Effector memory CD8-positive, alpha-beta T cell (primary cell): ENCODE measurements around the gene NIPBL.
A peak's percentile ranks its signal among the peaks of the same experiment; 100 is the strongest.

Source experiments
- ATAC-seq: fragments of 150-1000 bp; cut with Tn5 transposase; replicated peaks from 2 replicates; pipeline ENCODE4 v1.10.0; 2021; ENCODE audit warnings: mild to moderate bottlenecking, moderate library complexity
- DNase-seq, 3 experiments: peaks; one replicate each; pipeline ENCODE4 v3.0.0; 2021
- H3K27ac Mint-ChIP-seq, 2 donors: one replicate each; pipeline ENCODE4 v1.8.0; 2022; ENCODE audit warnings: mild to moderate bottlenecking in 2 of 2, mixed read lengths in 2 of 2, moderate library complexity in 2 of 2
- H3K27me3 Mint-ChIP-seq, 2 donors: one replicate each; pipeline ENCODE4 v1.8.0; 2022; ENCODE audit warnings: mixed read lengths in 2 of 2
- H3K36me3 Mint-ChIP-seq: one replicate; pipeline ENCODE4 v1.8.0; 2022; ENCODE audit warnings: mild to moderate bottlenecking, moderate library complexity, mixed read lengths; ENCODE audit not compliant: insufficient read depth
- H3K4me1 Mint-ChIP-seq, 2 donors: one replicate each; pipeline ENCODE4 v1.8.0; 2022; ENCODE audit warnings: low read depth in 2 of 2, mixed read lengths in 2 of 2
- H3K4me3 Mint-ChIP-seq, 2 donors: one replicate each; pipeline ENCODE4 v1.8.0; 2022; ENCODE audit warnings: mild to moderate bottlenecking in 2 of 2, mixed read lengths in 2 of 2, moderate library complexity in 2 of 2
- H3K9me3 Mint-ChIP-seq, 2 donors: one replicate each; pipeline ENCODE4 v1.8.0; 2022; ENCODE audit warnings: mixed read lengths in 2 of 2

Gene NIPBL

DNA sequence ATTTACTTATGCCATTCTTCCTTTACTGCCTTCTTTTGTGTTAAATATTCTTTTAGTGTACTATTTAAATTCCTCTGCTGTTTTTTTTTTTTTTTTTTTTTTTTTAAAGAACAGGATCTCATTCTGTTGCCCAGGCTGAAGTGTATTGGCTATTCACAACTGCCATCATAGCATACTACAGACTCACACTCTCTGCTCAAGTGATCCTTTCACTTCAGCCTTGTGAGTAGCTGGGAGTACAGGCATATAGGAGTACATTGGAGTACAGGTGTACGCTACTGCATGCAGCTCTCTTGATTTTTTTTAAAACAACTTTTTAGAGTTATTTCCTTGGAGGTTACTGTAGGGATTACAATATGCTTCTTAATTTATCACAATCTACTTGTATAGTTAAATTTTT, 56.1 kb downstream of the NIPBL start:
- H3K4me3 Mint-ChIP-seq, result peak overlapping the region in 1 of 2 donors; percentile 45
- ATAC-seq (no peak), DNase-seq (no peak)
- no peaks in the 10 kb centered on the region for H3K9me3 Mint-ChIP-seq
- peaks cover 43 to 86% of the 10 kb centered on the region in 2 donors for H3K4me1 Mint-ChIP-seq
- peaks cover 3% of the 10 kb centered on the region for H3K36me3 Mint-ChIP-seq
- no peak overlapping the region for H3K27ac Mint-ChIP-seq
- H3K27me3 Mint-ChIP-seq, result no peaks in the 10 kb centered on the region

DNA sequence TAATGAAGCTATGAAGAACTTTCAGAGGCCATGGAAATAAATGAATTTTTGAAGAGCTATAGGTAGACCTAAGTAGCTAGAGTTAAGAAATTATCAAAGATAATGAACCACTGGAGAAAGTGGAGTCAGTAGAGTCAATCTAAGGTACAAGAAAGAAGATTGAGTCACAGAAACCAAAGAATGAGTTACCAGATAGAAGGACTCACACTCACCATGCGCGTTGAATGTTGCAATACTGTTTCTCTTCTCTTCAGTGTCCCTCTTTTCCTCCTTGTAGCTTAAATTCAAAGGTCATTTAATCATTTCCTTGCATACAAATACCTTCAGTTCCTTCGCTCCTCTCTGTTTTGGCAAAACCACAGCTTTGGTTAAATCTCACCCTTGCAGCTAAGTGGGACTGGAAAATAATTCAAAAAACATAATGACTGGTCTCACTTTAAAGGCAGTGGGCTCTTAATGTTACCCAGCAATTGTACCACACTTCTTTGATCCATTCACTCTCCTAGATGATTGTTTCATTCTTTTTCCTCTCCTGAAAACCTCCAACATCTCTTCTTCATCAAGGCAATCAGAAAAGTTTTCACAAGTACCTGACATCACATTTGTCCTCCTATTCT, 58.3 kb downstream of the NIPBL start:
- Mint-ChIP-seq H3K36me3 (peaks cover 3% of the 10 kb centered on the region), H3K4me3 (peak overlapping the region in 1 of 2 donors; percentile 5), H3K9me3 (no peaks in the 10 kb centered on the region), H3K4me1 (peaks cover 36 to 83% of the 10 kb centered on the region in 2 donors), H3K27ac (no peak overlapping the region), H3K27me3 (no peaks in the 10 kb centered on the region)
- DNase-seq, result no peak
- ATAC-seq, result no peak

DNA sequence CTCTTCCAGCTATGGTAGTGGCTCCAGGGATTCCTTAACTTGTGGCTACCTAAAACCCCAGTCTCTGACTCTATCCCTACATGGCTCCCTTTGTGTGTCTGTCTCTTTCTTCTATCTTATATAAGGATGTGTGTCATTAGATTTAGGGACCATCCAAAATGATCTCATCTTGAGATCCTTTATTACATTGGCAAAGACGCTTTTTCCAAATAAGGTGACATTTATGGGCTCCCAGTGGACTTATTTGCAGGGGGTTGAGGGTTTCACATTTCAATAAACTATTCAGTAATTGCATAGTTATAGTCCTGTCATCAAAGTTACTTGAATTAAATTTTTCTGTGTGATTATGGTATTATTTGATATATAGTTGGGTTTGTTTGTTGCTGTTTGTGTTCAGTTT, 59.2 kb downstream of the NIPBL start:
- Mint-ChIP-seq H3K27me3 (no peaks in the 10 kb centered on the region), H3K4me3 (peak overlapping the region in 1 of 2 donors; percentile 39), H3K27ac (no peak overlapping the region), H3K9me3 (no peaks in the 10 kb centered on the region), H3K36me3 (peaks cover 3% of the 10 kb centered on the region), H3K4me1 (peaks cover 39 to 81% of the 10 kb centered on the region in 2 donors)
- no peak for DNase-seq
- ATAC-seq, result no peak

DNA sequence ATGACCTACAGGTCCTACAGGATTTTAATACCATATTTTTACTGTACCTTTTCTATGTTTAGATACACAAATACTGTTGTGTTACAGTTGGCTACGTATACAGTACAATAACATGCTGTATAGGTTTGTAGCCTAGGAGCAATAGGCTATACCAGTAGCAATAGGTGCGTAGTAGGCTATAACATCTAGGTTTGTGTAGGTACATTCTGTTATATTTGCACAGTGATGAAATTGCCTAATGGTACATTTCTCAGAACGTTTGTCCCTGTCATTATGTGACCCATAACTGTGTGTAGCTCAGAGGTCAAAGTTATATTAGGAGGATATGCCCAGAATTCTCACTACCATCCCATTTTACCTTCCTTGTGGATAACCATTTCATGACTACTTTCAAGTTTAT, 59.7 kb downstream of the NIPBL start:
- DNase-seq, result no peak
- Mint-ChIP-seq H3K4me1 (peaks cover 38 to 82% of the 10 kb centered on the region in 2 donors), H3K36me3 (peaks cover 3% of the 10 kb centered on the region), H3K4me3 (no peak overlapping the region), H3K27me3 (no peaks in the 10 kb centered on the region), H3K9me3 (no peaks in the 10 kb centered on the region), H3K27ac (no peak overlapping the region)
- no peak for ATAC-seq

DNA sequence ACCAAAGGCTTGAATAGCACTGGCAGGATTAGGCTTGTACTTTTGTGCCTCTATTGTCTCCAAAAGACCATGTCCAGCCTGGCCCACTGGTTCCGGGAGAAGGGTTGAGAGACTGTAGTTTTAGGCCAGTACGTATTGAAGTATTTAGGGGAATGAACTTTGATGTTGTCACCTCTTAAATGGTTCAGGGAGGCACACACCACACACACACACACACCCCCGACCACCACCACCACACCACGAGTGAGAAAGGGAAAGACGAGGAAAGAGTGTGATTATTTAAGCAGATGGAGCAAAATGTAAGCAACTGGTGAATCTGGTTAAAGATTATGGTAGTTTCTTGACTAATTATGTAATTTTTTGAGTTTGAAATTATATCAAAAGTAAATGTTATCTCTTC, 61.6 kb downstream of the NIPBL start:
- Mint-ChIP-seq H3K4me1 (peaks cover 33 to 68% of the 10 kb centered on the region in 2 donors), H3K4me3 (no peak overlapping the region), H3K9me3 (no peaks in the 10 kb centered on the region), H3K27me3 (no peaks in the 10 kb centered on the region), H3K27ac (no peak overlapping the region), H3K36me3 (peaks cover 10% of the 10 kb centered on the region)
- DNase-seq (no peak), ATAC-seq (peak; percentile 51)

DNA sequence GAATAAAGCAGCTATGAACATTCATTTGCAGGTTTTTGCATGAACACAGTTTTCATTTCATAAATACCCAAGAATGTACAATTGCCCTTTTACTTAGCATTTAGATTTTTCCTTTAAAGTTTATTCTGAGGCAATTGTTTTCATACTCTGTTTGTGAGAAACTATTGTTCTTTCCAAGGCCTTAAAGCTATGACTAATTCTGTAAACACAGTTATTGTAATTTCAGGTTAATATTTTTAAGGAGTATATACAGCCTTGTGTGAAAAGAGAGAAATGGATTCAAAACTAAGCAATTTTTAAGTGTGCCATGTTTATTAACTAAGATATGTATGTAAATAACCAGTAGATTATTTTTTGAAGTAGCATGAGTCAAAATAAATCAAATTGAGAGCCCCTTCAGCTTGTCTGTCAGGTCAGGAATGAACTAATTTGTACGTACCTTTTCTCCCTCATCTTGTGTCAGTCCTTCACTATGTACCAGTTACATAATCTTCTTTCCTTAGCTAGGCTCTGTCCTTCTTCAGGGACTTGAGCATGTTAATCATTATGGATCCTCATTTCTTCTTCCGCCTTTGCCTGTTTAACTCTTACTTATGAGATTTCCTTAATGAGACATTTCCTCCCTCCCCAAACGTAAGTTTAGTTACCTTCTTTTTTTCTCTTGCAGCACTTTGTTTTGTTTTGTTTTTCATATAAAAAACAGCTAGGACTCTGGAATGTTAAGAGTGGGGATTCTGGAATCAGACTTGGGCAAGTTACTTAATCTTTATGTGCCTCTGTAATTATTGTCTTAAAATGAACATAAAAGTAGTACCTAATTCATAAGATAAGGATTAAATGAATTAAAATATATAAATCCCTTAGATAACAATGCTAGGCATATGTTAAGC, 63.6 kb downstream of the NIPBL start:
- no peak for DNase-seq
- Mint-ChIP-seq H3K4me3 (no peak overlapping the region), H3K27ac (no peak overlapping the region), H3K36me3 (peaks cover 7% of the 10 kb centered on the region), H3K27me3 (no peaks in the 10 kb centered on the region), H3K9me3 (no peaks in the 10 kb centered on the region), H3K4me1 (peaks cover 34 to 63% of the 10 kb centered on the region in 2 donors)
- ATAC-seq, result no peak

DNA sequence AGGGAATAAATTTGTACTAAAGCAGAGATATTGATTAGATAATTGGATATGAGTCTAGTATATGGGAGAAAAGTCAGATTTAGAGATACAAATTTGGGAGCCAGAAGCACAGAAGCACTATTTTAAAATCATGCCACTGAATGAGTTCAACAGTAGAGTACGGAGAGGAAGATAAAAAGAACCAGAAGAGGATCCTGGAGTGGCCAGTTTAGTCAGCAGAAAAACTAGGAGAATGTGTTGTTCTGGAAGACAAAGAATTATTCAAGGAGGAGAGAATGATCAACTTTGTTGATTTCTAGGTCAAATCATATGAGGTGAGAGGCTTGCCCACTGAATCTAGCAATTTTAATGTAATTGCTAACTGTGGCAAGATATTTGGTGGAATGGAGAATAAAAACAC, 67.0 kb downstream of the NIPBL start:
- H3K27me3 Mint-ChIP-seq, result no peaks in the 10 kb centered on the region
- H3K36me3 Mint-ChIP-seq, result peaks cover 7% of the 10 kb centered on the region
- ATAC-seq (no peak), DNase-seq (no peak)
- H3K4me1 Mint-ChIP-seq, result peaks cover 21 to 49% of the 10 kb centered on the region in 2 donors
- H3K4me3 Mint-ChIP-seq, result no peak overlapping the region
- no peak overlapping the region for H3K27ac Mint-ChIP-seq
- no peaks in the 10 kb centered on the region for H3K9me3 Mint-ChIP-seq

DNA sequence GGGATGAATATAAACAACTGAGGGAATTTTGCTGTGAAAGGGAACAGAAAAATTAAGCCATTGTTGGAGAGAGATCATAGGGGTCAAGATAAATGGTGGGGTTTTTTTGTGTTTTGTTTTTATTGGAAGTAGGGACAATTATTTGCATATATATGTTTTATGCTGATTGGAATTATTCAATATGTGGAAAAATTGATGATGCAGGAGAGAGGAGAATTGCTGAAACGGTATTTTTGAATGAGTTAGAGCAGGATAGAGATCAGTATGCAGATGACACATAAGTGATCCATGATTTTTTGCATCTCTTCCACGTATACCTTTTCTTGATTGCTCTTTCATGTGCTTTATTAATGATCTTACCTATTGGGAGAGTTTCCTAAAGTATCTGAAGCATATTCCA, 67.5 kb downstream of the NIPBL start:
- Mint-ChIP-seq H3K4me1 (peaks cover 19 to 45% of the 10 kb centered on the region in 2 donors), H3K4me3 (no peak overlapping the region), H3K27ac (no peak overlapping the region), H3K27me3 (no peaks in the 10 kb centered on the region), H3K36me3 (peaks cover 7% of the 10 kb centered on the region), H3K9me3 (no peaks in the 10 kb centered on the region)
- ATAC-seq (no peak), DNase-seq (no peak)

DNA sequence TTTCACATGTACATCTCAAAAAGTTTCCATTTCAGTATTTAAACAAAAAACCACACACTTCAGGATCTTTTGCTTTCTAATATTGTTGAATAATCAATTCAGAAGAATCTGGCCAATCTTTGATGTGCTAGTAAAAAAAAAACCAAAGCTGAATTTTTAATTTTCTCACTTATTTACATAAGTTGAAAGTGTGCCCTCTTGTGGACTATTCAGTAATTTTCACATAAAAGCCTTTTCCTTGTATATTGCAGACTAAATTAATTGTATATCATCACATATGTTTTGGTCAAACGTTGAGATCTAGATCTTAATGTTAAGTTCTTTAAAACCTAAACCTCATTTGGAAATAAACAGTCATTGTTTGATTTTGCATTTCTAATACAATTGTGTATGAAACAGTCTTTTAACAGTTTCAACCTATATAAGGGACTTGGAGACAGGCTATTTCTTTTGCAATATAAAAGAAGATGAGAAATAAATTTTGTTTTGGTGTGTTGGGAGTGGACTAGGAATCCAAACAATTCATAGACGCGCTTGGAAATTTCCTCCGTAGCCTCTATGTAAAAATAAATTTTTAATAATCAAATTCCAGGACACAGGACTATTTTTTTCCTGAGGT, 68.1 kb downstream of the NIPBL start:
- H3K27me3 Mint-ChIP-seq, result no peaks in the 10 kb centered on the region
- H3K4me1 Mint-ChIP-seq, result peaks cover 18 to 41% of the 10 kb centered on the region in 2 donors
- DNase-seq, result no peak
- no peak overlapping the region for H3K27ac Mint-ChIP-seq
- peaks cover 7% of the 10 kb centered on the region for H3K36me3 Mint-ChIP-seq
- no peak overlapping the region for H3K4me3 Mint-ChIP-seq
- H3K9me3 Mint-ChIP-seq, result no peaks in the 10 kb centered on the region
- peak; percentile 54 for ATAC-seq

DNA sequence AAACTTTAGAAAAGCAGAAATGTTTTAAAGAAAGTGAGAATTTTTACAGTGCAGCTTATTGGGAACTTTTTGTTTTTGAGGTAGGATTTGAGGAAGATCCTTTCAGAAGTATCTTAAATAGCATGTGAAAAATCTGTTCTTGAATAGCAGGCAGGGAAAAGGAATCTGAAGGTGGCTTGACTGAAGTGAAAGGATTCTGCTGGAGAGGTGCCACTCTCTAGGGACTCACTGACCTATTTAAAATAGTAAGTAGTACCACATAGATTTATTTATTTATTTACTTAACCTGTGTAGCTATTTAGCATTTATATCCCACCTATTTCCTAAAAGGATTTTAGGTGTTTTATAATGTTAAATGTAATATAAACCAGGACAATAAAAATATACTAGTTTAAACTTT, 69.1 kb downstream of the NIPBL start:
- Mint-ChIP-seq H3K36me3 (peaks cover 7% of the 10 kb centered on the region), H3K27me3 (no peaks in the 10 kb centered on the region), H3K4me1 (peaks cover 20 to 43% of the 10 kb centered on the region in 2 donors), H3K4me3 (no peak overlapping the region), H3K9me3 (no peaks in the 10 kb centered on the region), H3K27ac (no peak overlapping the region)
- no peak for DNase-seq
- no peak for ATAC-seq

DNA sequence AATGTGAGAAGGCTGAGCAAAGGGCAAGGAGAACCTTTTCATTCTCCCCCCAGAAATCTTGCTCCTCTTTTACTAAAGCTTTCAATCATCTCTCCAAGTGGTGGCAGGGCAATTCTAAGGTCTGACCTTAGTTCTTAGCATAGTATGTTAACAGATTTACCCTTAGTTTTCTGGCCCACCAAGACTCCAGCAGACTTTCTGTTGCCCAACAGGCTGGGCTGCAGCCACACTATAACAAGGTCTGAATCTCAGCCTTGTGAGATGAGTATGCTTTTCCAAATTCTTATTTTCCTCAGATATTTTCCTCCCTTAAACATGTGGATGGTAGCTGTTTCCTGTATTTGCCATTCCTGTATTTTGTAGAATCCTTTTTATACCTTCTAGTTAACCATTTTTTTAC, 69.5 kb downstream of the NIPBL start:
- H3K9me3 Mint-ChIP-seq, result no peaks in the 10 kb centered on the region

DNA sequence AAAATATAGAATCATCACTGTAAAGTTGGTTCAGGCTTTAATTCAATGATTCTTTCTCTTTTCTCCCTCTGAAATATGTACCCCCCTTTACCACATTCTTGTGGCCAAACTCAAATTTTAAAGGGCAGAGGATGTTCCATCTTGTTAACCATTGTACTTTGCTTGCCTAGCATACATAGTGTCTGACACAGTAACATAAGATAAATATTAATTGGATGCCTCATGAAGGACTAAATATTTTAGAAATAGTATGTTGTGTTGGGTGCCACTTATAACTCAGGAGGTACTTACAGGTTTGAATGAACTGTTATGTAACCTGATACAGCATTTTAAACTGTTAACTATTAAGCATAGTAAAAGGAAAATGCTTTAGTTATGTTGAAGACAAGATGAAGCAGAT, 71.5 kb downstream of the NIPBL start:
- peaks cover 5% of the 10 kb centered on the region for H3K36me3 Mint-ChIP-seq
- DNase-seq (no peak), ATAC-seq (no peak)
- no peaks in the 10 kb centered on the region for H3K9me3 Mint-ChIP-seq
- peaks cover 33 to 53% of the 10 kb centered on the region in 2 donors for H3K4me1 Mint-ChIP-seq
- H3K27me3 Mint-ChIP-seq, result no peaks in the 10 kb centered on the region
- H3K27ac Mint-ChIP-seq, result peak overlapping the region in 1 of 2 donors; percentile 8
- H3K4me3 Mint-ChIP-seq, result no peak overlapping the region

More for the DNA sequence above, 69.5 kb downstream of the NIPBL start:
- Mint-ChIP-seq H3K27ac (no peak overlapping the region), H3K36me3 (peaks cover 7% of the 10 kb centered on the region), H3K4me3 (no peak overlapping the region), H3K4me1 (peaks cover 25 to 45% of the 10 kb centered on the region in 2 donors), H3K27me3 (no peaks in the 10 kb centered on the region)
- no peak for ATAC-seq
- DNase-seq, result no peak

DNA sequence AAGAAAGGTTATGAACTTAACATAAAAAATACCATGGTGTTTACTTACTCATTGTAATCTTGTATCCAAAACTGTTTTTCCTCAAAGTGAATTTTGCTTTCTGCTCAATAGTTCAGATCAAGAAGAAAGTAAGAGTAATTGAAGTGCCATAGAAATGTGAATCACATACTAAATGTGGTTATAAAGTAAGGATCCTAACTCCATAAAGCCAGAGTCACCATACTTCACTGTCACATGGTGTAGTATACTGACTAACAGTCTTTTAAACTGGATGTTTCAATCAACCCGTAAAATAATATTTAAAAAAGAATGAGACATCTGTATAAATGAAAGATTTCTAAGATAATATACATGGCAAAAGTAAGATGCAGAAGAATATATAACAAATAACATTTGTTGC, 72.1 kb downstream of the NIPBL start:
- H3K27ac Mint-ChIP-seq, result no peak overlapping the region
- peaks cover 5% of the 10 kb centered on the region for H3K36me3 Mint-ChIP-seq
- no peak for DNase-seq
- H3K4me3 Mint-ChIP-seq, result no peak overlapping the region
- peaks cover 30 to 54% of the 10 kb centered on the region in 2 donors for H3K4me1 Mint-ChIP-seq
- H3K9me3 Mint-ChIP-seq, result no peaks in the 10 kb centered on the region
- no peak for ATAC-seq
- no peaks in the 10 kb centered on the region for H3K27me3 Mint-ChIP-seq
